ENCODE results near the gene METTL6. TPM values are rescaled to one million over a fixed set of nuclear protein-coding genes. Genes with fewer than 3 reads are reported as not detected.

The METTL6 gene
- total RNA-seq, 4 donors from 2014 or later, result 6.8 to 16.3 (median 12.0) TPM

DNA sequence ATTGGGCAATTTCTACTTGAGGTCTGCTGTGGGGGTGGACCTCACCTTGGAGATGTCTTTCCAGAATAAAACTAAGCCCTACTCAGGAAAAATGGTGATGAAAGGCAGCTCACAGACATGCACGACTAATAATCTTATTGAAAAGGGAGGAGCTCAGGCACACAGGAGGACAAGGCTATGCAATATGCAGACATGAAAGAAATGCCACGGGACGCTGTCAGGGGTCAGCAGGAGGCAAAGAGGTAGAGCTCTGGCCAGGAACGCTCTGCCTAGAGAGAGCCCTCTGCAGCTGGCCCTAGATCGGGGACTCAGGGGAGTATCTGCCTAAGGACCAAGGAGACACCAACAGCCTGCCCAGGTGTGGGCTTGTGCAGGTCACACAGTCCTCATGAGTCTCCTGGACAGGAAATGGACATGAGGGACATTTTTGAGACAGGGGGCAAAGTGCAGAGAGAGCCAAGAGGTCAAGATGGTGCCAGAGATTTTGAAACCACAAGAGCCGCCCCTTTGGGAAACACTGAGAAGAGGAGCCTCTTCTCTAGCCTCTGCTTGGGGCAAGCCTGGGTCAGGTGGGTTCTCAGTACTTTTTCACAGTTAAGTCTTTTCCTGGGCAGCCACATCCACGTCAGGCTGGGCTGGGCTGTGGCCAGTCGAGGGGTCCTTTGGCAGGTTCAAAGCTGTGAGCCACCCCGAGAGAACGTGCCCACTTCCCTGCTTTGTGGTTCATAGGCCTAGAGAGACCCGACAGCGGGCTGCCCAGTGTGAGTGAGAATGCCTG is 23.3 kb upstream of the METTL6 start:
- no peaks in the 10 kb centered on the region for H3K27me3 ChIP-seq
- no peak overlapping the region for H3K4me3 ChIP-seq
- H3K27ac ChIP-seq, result no peak overlapping the region
- no peaks in the 10 kb centered on the region for H3K9me3 ChIP-seq
- TF ChIP-seq, protein P1, sequence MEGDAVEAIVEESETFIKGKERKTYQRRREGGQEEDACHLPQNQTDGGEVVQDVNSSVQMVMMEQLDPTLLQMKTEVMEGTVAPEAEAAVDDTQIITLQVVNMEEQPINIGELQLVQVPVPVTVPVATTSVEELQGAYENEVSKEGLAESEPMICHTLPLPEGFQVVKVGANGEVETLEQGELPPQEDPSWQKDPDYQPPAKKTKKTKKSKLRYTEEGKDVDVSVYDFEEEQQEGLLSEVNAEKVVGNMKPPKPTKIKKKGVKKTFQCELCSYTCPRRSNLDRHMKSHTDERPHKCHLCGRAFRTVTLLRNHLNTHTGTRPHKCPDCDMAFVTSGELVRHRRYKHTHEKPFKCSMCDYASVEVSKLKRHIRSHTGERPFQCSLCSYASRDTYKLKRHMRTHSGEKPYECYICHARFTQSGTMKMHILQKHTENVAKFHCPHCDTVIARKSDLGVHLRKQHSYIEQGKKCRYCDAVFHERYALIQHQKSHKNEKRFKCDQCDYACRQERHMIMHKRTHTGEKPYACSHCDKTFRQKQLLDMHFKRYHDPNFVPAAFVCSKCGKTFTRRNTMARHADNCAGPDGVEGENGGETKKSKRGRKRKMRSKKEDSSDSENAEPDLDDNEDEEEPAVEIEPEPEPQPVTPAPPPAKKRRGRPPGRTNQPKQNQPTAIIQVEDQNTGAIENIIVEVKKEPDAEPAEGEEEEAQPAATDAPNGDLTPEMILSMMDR (IDR thresholded peaks at IDR 0.05), result no peak
- no peak for TF ChIP-seq EP300 (IDR thresholded peaks at IDR 0.05)
- TF ChIP-seq POLR2AphosphoS5 (IDR thresholded peaks at IDR 0.05), result no peak
- no peak for TF ChIP-seq POLR2A (IDR thresholded peaks at IDR 0.05)
- peaks cover 8% of the 10 kb centered on the region for H3K36me3 ChIP-seq
- no peaks in the 10 kb centered on the region for H3K4me1 ChIP-seq
- 97% methylated on average over 10 of the region's 12 CpGs for WGBS
- peak in 1 of 2 donors; percentile 73 for DNase-seq (ENCODE audit: low spot score in 2 of 2)

DNA sequence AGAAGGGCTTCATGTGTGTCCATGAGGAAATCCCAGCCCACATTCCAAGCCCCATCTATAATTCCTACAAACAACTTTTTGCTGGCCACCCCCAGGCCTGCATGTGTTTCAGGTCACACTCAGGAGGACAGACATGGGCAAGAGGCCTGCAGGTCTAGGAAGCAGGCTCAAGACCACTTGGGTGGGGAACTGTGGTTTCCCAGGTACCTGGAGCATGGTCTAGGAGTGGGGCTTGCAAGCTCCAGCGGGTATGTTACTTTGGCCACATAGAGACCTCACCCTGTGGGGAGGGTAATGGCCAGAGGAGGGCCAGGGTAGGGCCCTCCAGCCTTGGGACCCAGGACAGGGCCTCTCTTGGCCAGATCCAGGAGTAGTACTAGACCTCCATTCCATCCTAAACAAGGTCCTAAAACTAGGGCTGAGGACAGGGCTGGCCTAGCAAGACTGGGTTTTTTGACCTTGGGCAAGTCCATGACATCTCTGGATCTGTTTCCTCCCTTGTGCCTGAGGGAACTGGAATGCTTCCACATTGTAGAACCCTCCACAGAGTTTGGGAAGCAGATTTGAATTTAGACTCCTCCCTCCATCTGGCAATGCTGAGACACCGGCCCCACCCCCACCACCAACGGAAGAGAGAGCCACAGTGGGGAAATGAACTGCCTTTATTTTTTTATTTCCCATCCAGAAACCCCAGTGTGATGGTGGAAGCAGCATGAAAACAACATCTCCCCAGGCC is 22.3 kb upstream of the METTL6 start:
- DNase-seq (ENCODE audit: low spot score in 2 of 2), result peak in 1 of 2 donors; percentile 59
- TF ChIP-seq POLR2AphosphoS5 (IDR thresholded peaks at IDR 0.05) (no peak), EP300 (IDR thresholded peaks at IDR 0.05) (no peak), POLR2A (IDR thresholded peaks at IDR 0.05) (no peak)
- TF ChIP-seq, protein P1 (IDR thresholded peaks at IDR 0.05), result no peak
- Histone ChIP-seq H3K4me3 (no peak overlapping the region), H3K9me3 (no peaks in the 10 kb centered on the region), H3K4me1 (no peaks in the 10 kb centered on the region), H3K36me3 (peaks cover 13% of the 10 kb centered on the region), H3K27me3 (no peaks in the 10 kb centered on the region), H3K27ac (no peak overlapping the region)
- WGBS, result 80% methylated on average over 3 of the region's 3 CpGs

DNA sequence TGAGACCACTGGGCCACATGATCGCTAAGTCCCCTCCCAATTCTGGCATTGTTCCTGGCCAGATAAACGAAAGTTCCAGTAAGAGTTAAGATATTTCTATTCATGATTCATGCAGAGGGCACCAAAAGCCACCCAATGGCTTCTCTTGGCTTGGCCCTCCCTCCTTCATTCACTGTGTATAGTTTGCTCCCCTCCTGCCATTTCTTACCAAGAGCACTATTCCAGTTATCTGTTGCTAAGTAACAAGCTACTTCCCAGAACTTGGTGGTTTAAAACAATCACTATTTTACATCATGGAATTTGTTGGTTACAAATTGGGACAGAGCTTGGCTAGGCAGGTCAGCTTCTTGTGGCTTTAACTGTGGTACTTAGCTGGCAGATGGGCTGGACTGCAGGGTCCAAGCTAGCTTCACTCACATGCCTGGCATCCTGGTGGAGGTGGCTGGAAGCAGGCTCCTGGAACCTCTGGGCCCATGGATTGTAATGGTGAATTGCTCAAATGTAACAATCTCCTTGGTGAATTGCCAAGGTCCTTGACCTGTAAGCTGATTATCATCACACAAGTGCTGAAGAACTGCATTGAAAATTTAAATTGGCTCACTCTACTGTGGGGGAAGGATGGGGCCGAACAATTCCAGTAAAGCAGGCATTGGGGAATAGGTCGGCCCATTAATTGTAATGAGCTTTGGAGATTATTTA is 16.6 kb upstream of the METTL6 start:
- no peak for TF ChIP-seq POLR2A (IDR thresholded peaks at IDR 0.05)
- TF ChIP-seq POLR2AphosphoS5 (IDR thresholded peaks at IDR 0.05), result no peak
- TF ChIP-seq, protein P1 (IDR thresholded peaks at IDR 0.05), result no peak
- TF ChIP-seq EP300 (IDR thresholded peaks at IDR 0.05), result no peak
- Histone ChIP-seq H3K4me1 (no peaks in the 10 kb centered on the region), H3K36me3 (peaks cover 41% of the 10 kb centered on the region), H3K27ac (no peak overlapping the region), H3K27me3 (no peaks in the 10 kb centered on the region), H3K9me3 (no peaks in the 10 kb centered on the region), H3K4me3 (no peak overlapping the region)
- 84% methylated on average over 4 of the region's 4 CpGs for WGBS
- DNase-seq (ENCODE audit: low spot score in 2 of 2), result peak in 1 of 2 donors; percentile 47

DNA sequence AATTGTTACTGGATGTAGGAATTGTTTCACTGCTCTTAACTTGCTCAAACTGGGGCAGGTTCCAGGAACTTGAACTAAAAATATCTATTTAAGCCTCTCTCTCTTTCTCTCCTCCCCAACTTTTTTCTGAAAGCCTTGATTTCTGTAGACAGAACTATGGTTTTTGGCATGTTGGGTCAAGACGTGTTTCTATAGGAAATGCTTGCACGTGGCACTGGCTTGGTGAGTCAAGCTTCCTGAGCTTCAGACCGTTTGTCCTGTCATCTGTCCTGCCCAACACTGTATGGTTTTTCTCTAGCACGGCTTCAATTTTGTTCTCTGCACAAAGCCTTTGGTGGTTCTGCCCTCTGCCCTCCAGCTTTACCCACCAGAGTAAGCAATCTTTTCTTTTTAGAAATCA is 13.5 kb upstream of the METTL6 start:
- H3K36me3 ChIP-seq, result peaks cover 71% of the 10 kb centered on the region

More for the DNA sequence above, 13.5 kb upstream of the METTL6 start:
- Histone ChIP-seq H3K4me3 (no peak overlapping the region), H3K27ac (no peak overlapping the region), H3K9me3 (no peaks in the 10 kb centered on the region), H3K27me3 (no peaks in the 10 kb centered on the region), H3K4me1 (no peaks in the 10 kb centered on the region)
- DNase-seq (ENCODE audit: low spot score in 2 of 2), result no peak
- 53% methylated on average over 4 of the region's 4 CpGs for WGBS
- TF ChIP-seq POLR2A (IDR thresholded peaks at IDR 0.05) (no peak), POLR2AphosphoS5 (IDR thresholded peaks at IDR 0.05) (no peak), EP300 (IDR thresholded peaks at IDR 0.05) (no peak)
- TF ChIP-seq, protein P1 (IDR thresholded peaks at IDR 0.05), result no peak

Data from suprapubic skin (tissue), 4 donors.